Measurements from ENCODE around the gene IL1RL1. TPM values are rescaled to one million over a fixed set of nuclear protein-coding genes. Genes with fewer than 3 reads are reported as not detected.
"Not testable (repeated sequence)": the region's sequence is repeated elsewhere in the genome, so short reads cannot be mapped to it uniquely, and the experiment has no call there.

Gene IL1RL1
- total RNA-seq, 4 donors from 2014 or later, result 4.0 to 47.2 (median 15.9) TPM

DNA sequence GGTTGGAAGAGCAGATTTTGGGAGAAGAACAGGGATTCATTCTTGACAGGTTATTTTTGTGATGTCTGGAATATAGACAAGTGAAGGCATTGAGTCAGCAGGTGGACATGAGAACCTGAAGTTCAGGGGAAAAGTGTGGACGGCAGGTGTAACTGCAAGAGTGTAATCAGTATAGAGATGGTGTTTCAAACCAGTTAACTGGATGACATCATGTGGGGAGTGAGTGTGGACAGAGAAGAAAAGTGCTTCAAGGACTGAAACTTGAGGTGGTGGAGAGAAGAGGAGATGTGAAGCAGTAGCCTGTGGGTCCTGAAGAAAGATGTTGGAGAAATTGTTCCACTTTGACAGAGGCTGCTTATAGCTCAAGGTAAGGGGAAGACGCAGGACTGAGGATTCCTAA lies 7.1 kb downstream of the IL1RL1 start:
- TF ChIP-seq, protein P1, sequence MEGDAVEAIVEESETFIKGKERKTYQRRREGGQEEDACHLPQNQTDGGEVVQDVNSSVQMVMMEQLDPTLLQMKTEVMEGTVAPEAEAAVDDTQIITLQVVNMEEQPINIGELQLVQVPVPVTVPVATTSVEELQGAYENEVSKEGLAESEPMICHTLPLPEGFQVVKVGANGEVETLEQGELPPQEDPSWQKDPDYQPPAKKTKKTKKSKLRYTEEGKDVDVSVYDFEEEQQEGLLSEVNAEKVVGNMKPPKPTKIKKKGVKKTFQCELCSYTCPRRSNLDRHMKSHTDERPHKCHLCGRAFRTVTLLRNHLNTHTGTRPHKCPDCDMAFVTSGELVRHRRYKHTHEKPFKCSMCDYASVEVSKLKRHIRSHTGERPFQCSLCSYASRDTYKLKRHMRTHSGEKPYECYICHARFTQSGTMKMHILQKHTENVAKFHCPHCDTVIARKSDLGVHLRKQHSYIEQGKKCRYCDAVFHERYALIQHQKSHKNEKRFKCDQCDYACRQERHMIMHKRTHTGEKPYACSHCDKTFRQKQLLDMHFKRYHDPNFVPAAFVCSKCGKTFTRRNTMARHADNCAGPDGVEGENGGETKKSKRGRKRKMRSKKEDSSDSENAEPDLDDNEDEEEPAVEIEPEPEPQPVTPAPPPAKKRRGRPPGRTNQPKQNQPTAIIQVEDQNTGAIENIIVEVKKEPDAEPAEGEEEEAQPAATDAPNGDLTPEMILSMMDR (IDR thresholded peaks at IDR 0.05), result no peak
- TF ChIP-seq POLR2A (IDR thresholded peaks at IDR 0.05), result no peak
- Histone ChIP-seq H3K36me3 (no peaks in the 10 kb centered on the region), H3K27ac (no peak overlapping the region), H3K4me1 (no peaks in the 10 kb centered on the region), H3K9me3 (no peaks in the 10 kb centered on the region), H3K27me3 (no peaks in the 10 kb centered on the region), H3K4me3 (no peak overlapping the region)
- DNase-seq, result no peak

DNA sequence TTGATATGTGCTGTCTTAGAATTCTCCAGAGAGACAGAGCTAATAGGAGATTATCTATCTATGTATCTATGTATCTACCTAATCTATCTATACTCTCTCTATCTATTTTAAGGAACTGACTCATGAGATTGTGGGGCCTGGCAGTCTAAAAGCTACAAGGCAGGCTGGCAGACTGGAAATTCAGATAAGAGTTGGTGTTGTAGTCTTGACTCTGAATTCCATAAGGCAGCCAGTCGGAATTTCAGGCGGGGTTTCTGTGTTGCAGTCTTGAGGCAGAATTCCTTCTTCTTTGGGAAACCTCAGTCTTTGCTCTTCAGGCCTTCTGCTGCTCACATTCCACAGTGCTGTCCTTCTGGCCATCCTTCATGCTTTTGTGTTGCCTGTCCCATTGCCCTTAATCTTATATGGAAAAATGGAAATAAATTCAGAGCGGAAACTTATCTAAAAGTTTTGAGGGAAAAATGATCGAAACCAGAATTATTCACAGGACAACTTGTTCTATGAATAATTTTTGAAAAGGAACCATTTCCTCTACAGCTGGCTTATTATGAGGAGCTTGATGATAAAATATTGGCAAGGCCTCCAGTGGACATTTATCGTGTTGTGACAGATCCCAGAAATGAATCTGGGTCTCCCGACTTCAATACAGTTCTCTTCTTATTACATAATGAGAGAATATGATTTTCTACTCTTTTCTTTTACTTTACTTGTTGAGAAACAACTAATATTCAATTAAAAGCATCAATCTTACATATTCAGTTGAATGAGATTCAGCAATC lies 10.8 kb downstream of the IL1RL1 start:
- Histone ChIP-seq H3K27ac (no peak overlapping the region), H3K9me3 (no peaks in the 10 kb centered on the region), H3K4me3 (no peak overlapping the region), H3K4me1 (no peaks in the 10 kb centered on the region), H3K27me3 (no peaks in the 10 kb centered on the region), H3K36me3 (no peaks in the 10 kb centered on the region)
- DNase-seq, result no peak
- TF ChIP-seq POLR2A (IDR thresholded peaks at IDR 0.05), result no peak
- TF ChIP-seq, protein P1 (IDR thresholded peaks at IDR 0.05), result no peak

DNA sequence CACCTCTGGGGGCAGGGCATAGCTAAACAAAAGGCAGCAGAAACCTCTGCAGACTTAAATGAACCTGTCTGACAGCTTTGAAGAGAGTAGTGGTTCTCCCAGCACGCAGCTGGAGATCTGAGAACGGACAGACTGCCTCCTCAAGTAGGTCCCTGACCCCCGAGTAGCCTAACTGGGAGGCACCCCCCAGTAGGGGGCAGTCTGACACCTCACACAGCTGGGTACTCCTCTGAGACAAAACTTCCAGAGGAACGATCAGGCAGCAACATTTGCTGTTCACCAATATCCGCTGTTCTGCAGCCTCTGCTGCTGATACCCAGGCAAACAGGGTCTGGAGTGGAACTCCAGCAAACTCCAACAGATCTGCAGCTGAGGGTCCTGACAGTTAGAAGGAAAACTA lies 13.6 kb downstream of the IL1RL1 start:
- H3K36me3 ChIP-seq, H3K4me1 ChIP-seq, H3K27me3 ChIP-seq, H3K4me3 ChIP-seq, H3K27ac ChIP-seq, H3K9me3 ChIP-seq: not testable (repeated sequence)
- peak in 1 of 3 donors; percentile 61 for DNase-seq
- TF ChIP-seq, protein P1 (IDR thresholded peaks at IDR 0.05), result peak in 1 of 6 experiments; percentile 5

DNA sequence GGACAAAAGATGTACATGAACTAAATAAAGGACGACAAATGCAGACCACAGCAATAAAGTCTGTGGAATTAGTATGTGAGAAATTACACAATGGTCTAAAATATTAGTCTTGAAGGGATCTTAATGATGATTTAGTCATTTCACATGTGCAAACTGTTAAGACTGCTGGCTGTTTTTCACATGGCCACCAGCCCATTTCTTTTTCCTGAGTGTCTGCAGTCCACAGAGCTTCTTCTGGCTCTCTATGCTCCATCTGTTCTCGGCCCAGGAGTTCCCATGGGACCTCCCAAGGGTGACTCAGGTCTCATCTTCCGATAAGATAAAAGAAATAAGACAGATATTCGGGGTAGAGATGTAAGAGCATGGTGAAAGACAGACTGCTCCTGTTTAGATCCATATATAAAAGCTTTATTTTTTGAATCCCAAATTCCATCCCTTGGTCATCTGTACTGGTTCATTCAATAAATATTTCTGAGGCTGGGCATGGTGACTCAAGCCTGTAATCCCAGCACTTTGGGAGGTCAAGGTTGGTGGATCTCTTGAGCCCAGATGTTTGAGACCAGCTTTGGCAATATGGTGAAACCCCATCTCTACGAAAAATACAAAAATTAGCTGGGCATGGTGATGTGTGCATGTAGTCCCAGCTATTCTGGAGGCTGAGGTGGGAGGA lies 20.1 kb downstream of the IL1RL1 start:
- no peak for DNase-seq
- no peak for TF ChIP-seq POLR2A (IDR thresholded peaks at IDR 0.05)
- no peaks in the 10 kb centered on the region for H3K27me3 ChIP-seq
- no peaks in the 10 kb centered on the region for H3K36me3 ChIP-seq
- H3K9me3 ChIP-seq, result no peaks in the 10 kb centered on the region
- H3K27ac ChIP-seq, result no peak overlapping the region
- H3K4me3 ChIP-seq, result no peak overlapping the region
- H3K4me1 ChIP-seq, result no peaks in the 10 kb centered on the region

DNA sequence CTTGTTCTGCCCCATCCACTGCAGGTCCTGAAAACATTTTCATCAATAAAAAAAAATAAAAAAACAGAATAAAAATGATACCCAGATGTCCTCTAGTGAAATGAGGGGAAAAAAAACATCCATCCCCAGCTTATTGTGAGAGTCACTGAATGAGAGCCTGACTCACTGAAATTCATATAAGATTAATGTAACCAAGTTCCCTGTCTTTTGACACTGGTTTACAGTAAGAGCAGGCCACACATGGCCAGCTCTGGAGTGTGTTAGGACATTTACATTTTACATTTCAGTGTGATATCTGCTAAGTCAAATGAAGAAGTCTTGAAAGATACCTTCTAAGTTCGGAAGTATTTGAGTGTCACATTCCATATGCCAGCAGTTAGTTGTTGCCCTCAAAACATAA lies 23.1 kb downstream of the IL1RL1 start:
- no peaks in the 10 kb centered on the region for H3K4me1 ChIP-seq
- DNase-seq, result no peak
- no peaks in the 10 kb centered on the region for H3K36me3 ChIP-seq
- H3K27ac ChIP-seq, result no peak overlapping the region
- H3K27me3 ChIP-seq, result no peaks in the 10 kb centered on the region
- no peaks in the 10 kb centered on the region for H3K9me3 ChIP-seq
- TF ChIP-seq, protein P1 (IDR thresholded peaks at IDR 0.05), result no peak
- TF ChIP-seq POLR2A (IDR thresholded peaks at IDR 0.05), result no peak
- H3K4me3 ChIP-seq, result no peak overlapping the region

DNA sequence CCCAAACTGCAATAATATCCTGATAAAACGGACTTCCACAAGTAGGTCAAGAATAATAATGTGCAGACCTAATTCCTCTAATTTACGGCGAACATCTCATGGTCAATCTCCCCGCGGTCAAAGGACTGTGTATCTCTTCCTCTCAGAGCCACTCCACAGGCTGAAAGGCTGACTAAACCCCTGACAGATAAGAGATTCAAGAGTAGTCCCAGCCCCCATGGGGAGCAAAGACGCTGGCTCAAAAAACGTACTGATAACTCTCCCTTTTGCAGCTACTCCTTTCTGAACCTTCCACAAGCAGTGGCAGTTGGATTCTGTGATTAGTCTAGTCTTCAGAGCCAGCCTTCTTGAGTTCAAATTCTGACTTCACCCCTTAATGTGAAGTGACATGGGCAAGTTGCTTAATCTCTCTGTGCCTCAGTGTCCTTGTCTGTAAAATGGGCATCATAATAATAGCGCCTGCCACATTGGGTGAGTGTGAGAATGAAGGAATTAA lies 24.6 kb downstream of the IL1RL1 start:
- Histone ChIP-seq H3K36me3 (no peaks in the 10 kb centered on the region), H3K27ac (no peak overlapping the region)

More for the DNA sequence above, 24.6 kb downstream of the IL1RL1 start:
- Histone ChIP-seq H3K4me3 (no peak overlapping the region), H3K27me3 (no peaks in the 10 kb centered on the region), H3K4me1 (no peaks in the 10 kb centered on the region), H3K9me3 (no peaks in the 10 kb centered on the region)
- TF ChIP-seq POLR2A (IDR thresholded peaks at IDR 0.05), result no peak
- DNase-seq, result no peak

Data from Peyer's patch (tissue), 4 donors.